T-cell (primary cell): ENCODE measurements around the gene LATS1. TPM values are rescaled to one million over a fixed set of nuclear protein-coding genes. Genes with fewer than 3 reads are reported as not detected.

Experiments
- ATAC-seq, 4 experiments: fragments of 200-7000 bp in 3 of 4; fragments of 150-1000 bp in 1 of 4; cut with Tn5 transposase; replicated peaks in 1 of 4; 1 replicate in 3 of 4; 2 replicates in 1 of 4; pipeline ENCODE4 v1.10.0; 2021; ENCODE audit warnings: moderate library complexity in 3 of 4, mild to moderate bottlenecking in 2 of 4, moderate number of reproducible peaks in 1 of 4
- CTCF ChIA-PET, 2 donors: fragments of 300-600 bp; sonication (Branson Sonifier 250); formaldehyde crosslinking; loops; one replicate each; lab custom pipeline; 2022; ENCODE audit warnings: antibody characterized with exemption in 2 of 2; lab: Charles Lee
- POLR2A ChIA-PET, 2 donors: fragments of 300-600 bp; sonication (Branson Sonifier 250); formaldehyde crosslinking; loops; one replicate each; lab custom pipeline; 2022; ENCODE audit warnings: antibody characterized with exemption in 2 of 2; lab: Charles Lee
- DNase-seq, 35 experiments: peaks; one replicate each; pipeline versions ENCODE4 v3.0.0 to v3.0.0-alpha.2; 2013 to 2023
- H3K27ac ChIP-seq: one replicate; pipeline ENCODE4 v1.5.1; 2013; ENCODE audit warnings: low read length
- H3K27me3 ChIP-seq, 2 experiments: replicated peaks in 1 of 2; 1 replicate in 1 of 2; 2 replicates in 1 of 2; pipeline versions ENCODE4 v1.6.1 to v1.7.0; 2013; ENCODE audit warnings: low read length in 1 of 2, mixed read lengths in 1 of 2; ENCODE audit not compliant: control insufficient read depth in 2 of 2, insufficient read depth in 2 of 2; ENCODE audit errors: extremely low read depth in 1 of 2
- H3K36me3 ChIP-seq, 2 donors: 1 replicate in 1 of 2; 2 replicates in 1 of 2; pipeline versions ENCODE4 v1.6.1 to v1.7.0; 2013; ENCODE audit warnings: low read length in 1 of 2; ENCODE audit not compliant: control insufficient read depth in 2 of 2, insufficient read depth in 1 of 2; ENCODE audit errors: extremely low read depth in 1 of 2
- H3K4me1 ChIP-seq, 2 experiments: 1 replicate in 1 of 2; 2 replicates in 1 of 2; pipeline versions ENCODE4 v1.6.1 to v1.7.0; 2013; ENCODE audit warnings: low read length in 2 of 2, mixed read lengths in 1 of 2; ENCODE audit not compliant: insufficient read depth in 2 of 2, control insufficient read depth in 1 of 2; ENCODE audit errors: extremely low read depth in 1 of 2
- H3K4me3 ChIP-seq, 2 donors: 1 replicate in 1 of 2; 2 replicates in 1 of 2; pipeline versions ENCODE4 v1.5.1 to v1.7.0; 2013; ENCODE audit warnings: mild to moderate bottlenecking in 2 of 2, low read length in 1 of 2, moderate library complexity in 1 of 2; ENCODE audit not compliant: control insufficient read depth in 1 of 2; ENCODE audit errors: extremely low read depth in 1 of 2
- H3K9me3 ChIP-seq: 2 replicates; pipeline ENCODE4 v1.7.0; 2013
- H3K27ac Mint-ChIP-seq, 2 donors: one replicate each; pipeline ENCODE4 v1.8.0; 2020 to 2021; ENCODE audit warnings: mild to moderate bottlenecking in 2 of 2, mixed read lengths in 2 of 2
- H3K27me3 Mint-ChIP-seq, 2 donors: one replicate each; pipeline ENCODE4 v1.8.0; 2021 to 2022; ENCODE audit warnings: mixed read lengths in 2 of 2
- H3K36me3 Mint-ChIP-seq: one replicate; pipeline ENCODE4 v1.8.0; 2021; ENCODE audit warnings: mixed read lengths
- H3K4me1 Mint-ChIP-seq, 3 donors: one replicate each; pipeline ENCODE4 v1.8.0; 2020 to 2022; ENCODE audit warnings: mixed read lengths in 3 of 3, mild to moderate bottlenecking in 1 of 3
- H3K4me3 Mint-ChIP-seq, 3 donors: one replicate each; pipeline ENCODE4 v1.8.0; 2020 to 2022; ENCODE audit warnings: mild to moderate bottlenecking in 3 of 3, mixed read lengths in 3 of 3, moderate library complexity in 3 of 3
- H3K9me3 Mint-ChIP-seq, 3 donors: one replicate each; pipeline ENCODE4 v1.8.0; 2020 to 2022; ENCODE audit warnings: mixed read lengths in 3 of 3
- WGBS: methylation state at CpG from one replicate; pipeline ENCODE4 v1.1.5; 2013; ENCODE audit warnings: missing lambda C conversion rate; ENCODE audit not compliant: insufficient coverage; 5-methylcytosine and 5-hydroxymethylcytosine counted together
- total RNA-seq, 35 experiments: library from RNA in 6 of 35; stranded (reverse) in 6 of 35; fragments of 120-200 nt in 1 of 35; gene quantifications; one replicate each; pipeline versions ENCODE4 v1.2.1 to v1.2.4 and lab custom pipeline; 2013 to 2026

The LATS1 gene
- total RNA-seq, 5 donors from 2014 or later (not counting 1 experiment from before 2014, with no cell fraction given): 38.0 to 43.3 (median 39.2) TPM

- WGBS: 0% methylated on average over 1 of the region's 8 CpGs
- Mint-ChIP-seq H3K27ac (peak overlapping the region; percentile 72 to 89), H3K9me3 (no peaks in the 10 kb centered on the region), H3K4me1 (peaks cover 46 to 58% (median 46%) of the 10 kb centered on the region in 3 donors), H3K27me3 (no peaks in the 10 kb centered on the region), H3K36me3 (peaks cover 2% of the 10 kb centered on the region), H3K4me3 (peak overlapping the region; percentile 94 to 97 (median 96))
- DNase-seq (peak in 1 of 35 experiments; percentile 22), ATAC-seq (no peak)
- H3K4me1 ChIP-seq: peaks cover 19 to 27% of the 10 kb centered on the region in 2 experiments
- no peaks in the 10 kb centered on the region for H3K27me3 ChIP-seq
- H3K9me3 ChIP-seq: no peaks in the 10 kb centered on the region
- peak overlapping the region in 1 of 2 donors; percentile 22 for H3K4me3 ChIP-seq
- H3K36me3 ChIP-seq: peaks cover 0 to 6% of the 10 kb centered on the region in 2 donors
- CTCF ChIA-PET: interaction anchor here in 1 of 2 donors (1.0 to 1.9 kb wide), 3 partner anchors 11 to 171 kb away, joined by 3 to 6 read pairs (median 5); partner anchors contain the start of genes NUP43 and PPIL4
- H3K27ac ChIP-seq: peak overlapping the region; percentile 20
- POLR2A ChIA-PET: interaction anchor here (0.5 to 1.0 kb wide), 5 partner anchors 23 to 141 kb away, joined by 3 to 8 read pairs (median 4); no protein-coding TSS in a partner anchor
Measured at GRCh38 chr6:149716181-149716963, 1.5 kb downstream of the LATS1 start.

GRCh38 chr6:149714442-149714841 lies 3.5 kb downstream of the LATS1 start:
- H3K9me3 ChIP-seq: no peaks in the 10 kb centered on the region
- H3K27ac Mint-ChIP-seq: peak overlapping the region in 1 of 2 donors; percentile 48
- H3K27me3 Mint-ChIP-seq: no peaks in the 10 kb centered on the region
- no peaks in the 10 kb centered on the region for H3K9me3 Mint-ChIP-seq
- peaks cover 63 to 69% (median 65%) of the 10 kb centered on the region in 3 donors for H3K4me1 Mint-ChIP-seq
- no CpG with 5 or more reads among the region's 1 CpG for WGBS
- H3K36me3 Mint-ChIP-seq: peaks cover 4% of the 10 kb centered on the region
- H3K4me1 ChIP-seq: peaks cover 25 to 36% of the 10 kb centered on the region in 2 experiments
- H3K4me3 Mint-ChIP-seq: peak overlapping the region in 1 of 3 donors; percentile 41
- no peaks in the 10 kb centered on the region for H3K27me3 ChIP-seq
- ChIA-PET CTCF (no interaction called here), POLR2A (no interaction called here)
- peaks cover 0 to 6% of the 10 kb centered on the region in 2 donors for H3K36me3 ChIP-seq
- H3K27ac ChIP-seq: no peak overlapping the region
- no peak overlapping the region for H3K4me3 ChIP-seq
- DNase-seq: no peak
- no peak for ATAC-seq

- Mint-ChIP-seq H3K9me3 (no peaks in the 10 kb centered on the region), H3K27ac (no peak overlapping the region), H3K27me3 (no peaks in the 10 kb centered on the region), H3K36me3 (peaks cover 9% of the 10 kb centered on the region), H3K4me1 (peaks cover 71 to 73% (median 73%) of the 10 kb centered on the region in 3 donors), H3K4me3 (no peak overlapping the region)
- no peak for ATAC-seq
- POLR2A ChIA-PET: no interaction called here
- Histone ChIP-seq H3K4me3 (no peak overlapping the region), H3K4me1 (peaks cover 19 to 31% of the 10 kb centered on the region in 2 experiments), H3K27me3 (no peaks in the 10 kb centered on the region), H3K36me3 (peaks cover 0 to 9% of the 10 kb centered on the region in 2 donors), H3K27ac (no peak overlapping the region), H3K9me3 (no peaks in the 10 kb centered on the region)
- CTCF ChIA-PET: no interaction called here
- WGBS: no CpG with 5 or more reads among the region's 5 CpGs
- DNase-seq: no peak
Measured at GRCh38 chr6:149711711-149712110, 6.2 kb downstream of the LATS1 start.

GRCh38 chr6:149701714-149702113 lies 16.2 kb downstream of the LATS1 start:
- WGBS: 96% methylated on average over 5 of the region's 7 CpGs
- Histone ChIP-seq H3K9me3 (no peaks in the 10 kb centered on the region), H3K36me3 (peaks cover 0 to 31% of the 10 kb centered on the region in 2 donors), H3K4me3 (no peak overlapping the region), H3K27ac (no peak overlapping the region), H3K27me3 (no peaks in the 10 kb centered on the region), H3K4me1 (peaks cover 2 to 18% of the 10 kb centered on the region in 2 experiments)
- H3K27me3 Mint-ChIP-seq: no peaks in the 10 kb centered on the region
- ATAC-seq (no peak), DNase-seq (no peak)
- ChIA-PET POLR2A (interaction anchor here (0.5 to 0.9 kb wide), 3 partner anchors 17 to 614 kb away, joined by 3 to 6 read pairs (median 4); no protein-coding TSS in a partner anchor), CTCF (interaction anchor here in 1 of 2 donors (0.6 kb wide), 1 partner anchor 146 kb away, joined by 3 read pairs; no protein-coding TSS in a partner anchor)
- no peak overlapping the region for H3K27ac Mint-ChIP-seq
- peak overlapping the region in 1 of 3 donors; percentile 10 for H3K4me3 Mint-ChIP-seq
- H3K36me3 Mint-ChIP-seq: peaks cover 3% of the 10 kb centered on the region
- H3K4me1 Mint-ChIP-seq: peaks cover 42 to 55% (median 52%) of the 10 kb centered on the region in 3 donors
- H3K9me3 Mint-ChIP-seq: no peaks in the 10 kb centered on the region

- no peak for DNase-seq
- H3K9me3 ChIP-seq: no peaks in the 10 kb centered on the region
- ChIA-PET CTCF (no interaction called here), POLR2A (interaction anchor here (0.5 to 0.8 kb wide), 4 partner anchors 20 to 1725 kb away, joined by 3 to 5 read pairs (median 3); no protein-coding TSS in a partner anchor)
- ATAC-seq: no peak
- H3K4me3 ChIP-seq: no peak overlapping the region
- no CpG with 5 or more reads among the region's 2 CpGs for WGBS
- H3K36me3 ChIP-seq: peaks cover 4 to 37% of the 10 kb centered on the region in 2 donors
- H3K27ac ChIP-seq: no peak overlapping the region
- H3K27ac Mint-ChIP-seq: no peak overlapping the region
- no peaks in the 10 kb centered on the region for H3K27me3 ChIP-seq
- peaks cover 7% of the 10 kb centered on the region for H3K36me3 Mint-ChIP-seq
- H3K4me1 ChIP-seq: peaks cover 0 to 13% of the 10 kb centered on the region in 2 experiments
- no peaks in the 10 kb centered on the region for H3K27me3 Mint-ChIP-seq
- no peak overlapping the region for H3K4me3 Mint-ChIP-seq
- no peaks in the 10 kb centered on the region for H3K9me3 Mint-ChIP-seq
- H3K4me1 Mint-ChIP-seq: peaks cover 23 to 51% (median 42%) of the 10 kb centered on the region in 3 donors
Measured at GRCh38 chr6:149699150-149699549, 18.8 kb downstream of the LATS1 start.

- Histone ChIP-seq H3K27ac (no peak overlapping the region), H3K4me1 (peaks cover 0 to 10% of the 10 kb centered on the region in 2 experiments), H3K36me3 (peaks cover 4 to 41% of the 10 kb centered on the region in 2 donors), H3K27me3 (no peaks in the 10 kb centered on the region), H3K9me3 (no peaks in the 10 kb centered on the region), H3K4me3 (no peak overlapping the region)
- ATAC-seq: no peak
- no peaks in the 10 kb centered on the region for H3K9me3 Mint-ChIP-seq
- peaks cover 7% of the 10 kb centered on the region for H3K36me3 Mint-ChIP-seq
- ChIA-PET POLR2A (no interaction called here), CTCF (interaction anchor here (0.6 to 0.7 kb wide), 2 partner anchors 9 to 58 kb away, joined by 3 read pairs; no protein-coding TSS in a partner anchor)
- no CpG with 5 or more reads among the region's 2 CpGs for WGBS
- no peak overlapping the region for H3K4me3 Mint-ChIP-seq
- DNase-seq: no peak
- peaks cover 14 to 46% (median 35%) of the 10 kb centered on the region in 3 donors for H3K4me1 Mint-ChIP-seq
- no peak overlapping the region for H3K27ac Mint-ChIP-seq
- no peaks in the 10 kb centered on the region for H3K27me3 Mint-ChIP-seq
Measured at GRCh38 chr6:149698175-149698574, 19.7 kb downstream of the LATS1 start.
